GM12875 (cell line): ENCODE results near the gene SSX2B.
"Not testable (repeated sequence)": the region's sequence is repeated elsewhere in the genome, so short reads cannot be mapped to it uniquely, and the experiment has no call there.

Experiments used
- H3K4me3 ChIP-seq: one replicate; pipeline ENCODE4 v1.5.1; 2011; ENCODE audit warnings: low read depth, low read length, control low read depth

Gene SSX2B, protein sequence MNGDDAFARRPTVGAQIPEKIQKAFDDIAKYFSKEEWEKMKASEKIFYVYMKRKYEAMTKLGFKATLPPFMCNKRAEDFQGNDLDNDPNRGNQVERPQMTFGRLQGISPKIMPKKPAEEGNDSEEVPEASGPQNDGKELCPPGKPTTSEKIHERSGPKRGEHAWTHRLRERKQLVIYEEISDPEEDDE

DNA sequence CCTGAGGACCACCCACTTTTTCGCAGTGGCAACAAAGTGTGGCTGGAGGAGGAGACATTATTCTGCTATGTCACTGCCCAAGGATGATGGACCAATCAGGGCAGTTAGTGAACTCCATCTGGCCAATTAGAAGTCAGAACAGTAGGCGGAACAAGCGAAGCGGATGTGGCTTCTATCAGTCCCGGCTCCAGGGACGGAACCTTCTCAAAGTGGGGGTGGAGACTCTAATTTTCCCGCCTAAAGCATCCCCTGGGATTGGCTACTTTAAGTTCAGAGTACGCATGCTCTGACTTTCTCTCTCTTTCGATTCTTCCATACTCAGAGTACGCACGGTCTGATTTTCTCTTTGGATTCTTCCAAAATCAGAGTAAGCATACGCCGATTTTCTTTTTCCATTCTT is at the start of gene SSX2B:
SSX2B (plus strand) TSS at position 301 of the 400 bp plus-strand sequence. CDS start 1,429 bp downstream, outside the sequence.
- not testable (repeated sequence) for H3K4me3 ChIP-seq

DNA sequence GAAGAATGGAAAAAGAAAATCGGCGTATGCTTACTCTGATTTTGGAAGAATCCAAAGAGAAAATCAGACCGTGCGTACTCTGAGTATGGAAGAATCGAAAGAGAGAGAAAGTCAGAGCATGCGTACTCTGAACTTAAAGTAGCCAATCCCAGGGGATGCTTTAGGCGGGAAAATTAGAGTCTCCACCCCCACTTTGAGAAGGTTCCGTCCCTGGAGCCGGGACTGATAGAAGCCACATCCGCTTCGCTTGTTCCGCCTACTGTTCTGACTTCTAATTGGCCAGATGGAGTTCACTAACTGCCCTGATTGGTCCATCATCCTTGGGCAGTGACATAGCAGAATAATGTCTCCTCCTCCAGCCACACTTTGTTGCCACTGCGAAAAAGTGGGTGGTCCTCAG is 44.0 kb upstream of the SSX2B start, which contains the start of gene SSX2:
SSX2 (minus strand) TSS at position 101 of the 400 bp plus-strand sequence. CDS start 1,429 bp downstream, outside the sequence.
- not testable (repeated sequence) for H3K4me3 ChIP-seq

DNA sequence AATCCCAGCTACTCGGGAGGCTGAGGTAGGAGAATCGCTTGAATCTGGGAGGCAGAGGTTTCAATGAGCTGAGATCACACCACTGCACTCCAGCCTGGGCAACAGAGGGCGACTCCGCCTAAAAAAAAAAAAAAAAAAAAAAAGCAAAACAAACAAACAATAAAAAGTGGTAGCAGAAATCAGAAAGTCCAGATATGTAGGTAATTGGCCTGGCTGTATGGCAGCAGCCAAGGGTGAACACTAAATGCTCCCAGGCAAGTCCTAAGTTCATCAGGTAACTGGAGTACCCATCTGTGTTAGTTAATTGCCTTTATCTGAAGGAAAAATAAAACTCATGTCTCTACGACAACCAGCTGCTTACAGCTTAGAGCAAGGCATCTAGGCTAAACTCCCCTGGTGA is 14.9 kb downstream of the SSX2B start:
- H3K4me3 ChIP-seq, result not testable (repeated sequence)

DNA sequence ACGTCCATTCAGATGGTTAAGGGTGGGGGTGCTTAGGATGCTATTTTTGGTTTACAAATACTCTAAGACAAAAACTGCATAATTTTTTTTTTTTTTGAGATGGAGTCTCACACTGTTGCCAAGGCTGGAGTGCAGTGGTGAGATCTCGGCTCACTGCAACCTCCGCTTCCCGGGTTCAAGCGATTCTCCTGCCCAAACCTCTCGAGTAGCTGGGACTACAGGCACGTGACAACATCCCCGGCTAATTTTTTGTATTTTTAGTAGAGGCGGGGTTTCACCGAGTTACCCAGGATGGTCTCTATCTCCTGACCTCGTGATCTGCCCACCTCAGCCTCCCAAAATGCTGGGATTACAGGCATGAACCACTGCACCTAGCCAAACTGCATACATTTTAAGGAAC is 22.5 kb downstream of the SSX2B start:
- not testable (repeated sequence) for H3K4me3 ChIP-seq

DNA sequence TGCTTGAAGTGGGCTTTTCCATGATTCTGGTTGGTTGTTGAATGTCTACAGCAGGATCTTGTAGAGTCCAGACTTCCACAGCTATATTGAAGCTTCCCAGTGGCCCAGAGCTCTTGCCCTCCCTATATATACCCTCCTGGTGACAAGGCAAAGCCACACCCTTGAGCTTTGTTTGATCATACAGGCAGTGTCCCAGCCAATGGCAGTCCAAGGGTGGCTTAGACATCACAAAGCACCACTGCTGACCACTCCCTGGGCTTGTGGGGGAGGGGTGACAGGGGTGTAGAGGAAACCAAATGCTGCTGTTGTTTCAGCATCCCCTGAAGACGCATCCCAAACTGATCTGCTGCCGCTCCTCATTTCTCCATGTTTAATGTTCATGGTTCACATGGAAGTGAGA is 46.3 kb downstream of the SSX2B start, which contains the start of gene SPANXN5:
SPANXN5 (minus strand) TSS at position 101 of the 400 bp plus-strand sequence; CDS start at position 22, 79 bp downstream.
- not testable (repeated sequence) for H3K4me3 ChIP-seq

DNA sequence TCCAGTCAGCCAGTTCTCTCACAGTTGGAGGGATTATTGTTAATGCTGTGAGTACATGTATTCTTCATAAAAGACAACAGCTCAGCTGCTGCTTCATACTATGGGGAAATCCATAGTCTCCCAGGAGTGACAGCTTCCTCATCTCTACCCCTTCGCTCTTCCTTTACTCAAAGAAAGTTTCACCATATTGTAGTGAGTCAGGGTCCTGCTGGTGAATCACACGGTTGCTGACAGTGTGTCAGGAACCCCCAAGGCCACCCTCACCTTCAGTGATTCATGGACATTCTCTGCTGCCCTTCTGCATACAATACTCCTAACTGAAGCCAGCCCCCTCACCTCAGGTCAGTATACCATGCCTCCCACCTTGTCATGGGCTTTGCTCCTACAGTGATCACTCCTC is 53.8 kb downstream of the SSX2B start:
- not testable (repeated sequence) for H3K4me3 ChIP-seq
